GM19438 (cell line): ENCODE data around the gene MSTN.
"Not testable (repeated sequence)": the region's sequence is repeated elsewhere in the genome, so short reads cannot be mapped to it uniquely, and the experiment has no call there.

Experiments
- ATAC-seq: cut with Tn5 transposase; IDR thresholded peaks from one replicate; pipeline ENCODE4 v1.9.1; 2021; ENCODE audit warnings: low read depth; ENCODE audit not compliant: unreplicated experiment

The MSTN gene

DNA sequence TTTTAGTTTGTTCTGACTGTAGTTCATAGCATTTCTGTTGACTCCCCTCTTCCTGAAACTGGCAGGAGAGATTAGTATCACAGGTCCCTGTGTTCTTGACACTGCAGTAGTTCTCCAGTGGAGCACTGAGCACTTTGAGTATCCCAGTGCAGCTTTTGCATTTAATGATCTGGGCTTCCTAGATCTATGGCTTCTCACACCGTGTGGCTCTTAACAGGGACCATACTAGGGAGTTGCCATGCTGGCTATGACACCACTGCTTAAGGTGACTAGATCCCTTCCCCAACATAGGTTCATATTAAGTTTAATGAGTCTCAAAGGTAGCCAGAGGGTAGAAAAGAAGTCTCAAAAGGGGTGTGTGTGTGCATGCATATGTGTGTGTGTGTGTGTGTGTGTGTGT lies 6.2 kb upstream of the MSTN start:
- no peak for ATAC-seq

DNA sequence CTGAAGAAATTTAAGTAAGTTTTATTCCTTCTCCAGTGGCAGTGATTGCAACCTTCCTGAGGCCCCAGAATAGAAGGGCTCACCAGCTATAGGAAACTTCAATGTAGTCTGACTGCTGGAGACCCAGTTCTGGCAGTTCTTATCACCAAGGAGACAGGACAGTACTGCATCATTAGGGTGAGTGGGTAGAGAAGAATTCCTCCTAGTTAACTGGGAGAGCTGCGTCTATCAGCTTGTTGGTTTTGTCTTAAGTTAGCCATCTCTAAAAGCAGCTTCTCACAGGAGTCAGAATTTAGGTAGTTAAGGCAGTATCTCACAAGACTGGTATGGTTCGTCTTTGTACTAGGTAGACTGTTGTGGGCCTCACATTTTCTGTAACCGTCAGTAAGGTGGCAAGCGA lies 3.3 kb upstream of the MSTN start:
- ATAC-seq, result no peak

DNA sequence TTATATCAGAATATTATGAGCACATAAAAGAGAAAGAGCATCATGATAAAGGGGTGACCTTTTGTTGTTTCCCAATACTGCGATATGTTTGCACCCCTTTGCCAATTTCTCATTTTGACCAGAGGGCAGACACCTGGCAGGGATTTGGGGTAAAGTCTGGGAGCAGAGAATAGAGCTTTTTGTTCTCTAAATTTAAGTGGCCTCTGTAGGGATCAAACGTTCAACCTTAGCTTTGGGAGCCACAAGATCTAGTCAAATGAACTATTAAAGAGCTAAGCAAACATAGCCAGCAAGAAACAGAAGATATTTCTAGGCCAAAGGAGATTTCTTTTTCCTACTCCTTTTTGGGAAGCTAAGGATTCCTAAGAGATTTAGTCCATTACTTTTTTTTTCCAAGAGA lies 1.1 kb upstream of the MSTN start:
- ATAC-seq, result no peak

DNA sequence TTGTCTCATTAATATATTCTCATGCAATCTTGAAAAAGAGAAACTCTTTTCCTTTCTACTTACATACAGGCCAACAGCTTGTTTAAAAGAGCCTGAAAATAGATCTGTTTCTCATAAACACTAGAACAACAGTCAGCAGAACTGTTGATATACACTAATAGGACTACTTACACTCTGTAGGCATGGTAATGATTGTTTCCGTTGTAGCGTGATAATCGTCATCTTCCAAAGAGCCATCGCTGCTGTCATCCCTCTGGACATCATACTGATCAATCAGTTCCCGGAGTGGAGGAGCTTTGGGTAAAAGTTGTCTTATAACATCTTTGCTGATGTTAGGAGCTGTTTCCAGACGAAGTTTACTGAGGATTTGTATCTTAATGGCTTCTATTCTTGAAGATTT lies 476 bp downstream of the MSTN start:
- ATAC-seq, result no peak

DNA sequence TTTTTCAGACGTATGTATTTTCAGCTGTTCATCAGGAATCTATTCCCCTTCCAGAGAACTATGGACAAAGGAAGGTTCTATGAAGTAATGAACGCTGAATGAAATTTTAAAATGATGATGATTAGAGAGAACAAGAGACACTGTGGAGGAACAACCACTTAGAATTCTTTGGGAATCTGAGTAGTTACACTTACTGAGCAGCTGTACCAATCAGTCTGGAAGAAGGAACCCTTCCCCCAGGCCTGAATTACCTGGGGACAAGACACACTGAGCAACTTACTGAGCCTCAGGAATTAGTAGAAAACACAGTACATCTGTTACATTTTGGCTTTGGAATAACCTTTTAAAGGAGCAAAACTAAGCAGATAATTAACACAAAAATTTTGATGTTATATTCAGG lies 1.9 kb downstream of the MSTN start:
- ATAC-seq, result no peak

DNA sequence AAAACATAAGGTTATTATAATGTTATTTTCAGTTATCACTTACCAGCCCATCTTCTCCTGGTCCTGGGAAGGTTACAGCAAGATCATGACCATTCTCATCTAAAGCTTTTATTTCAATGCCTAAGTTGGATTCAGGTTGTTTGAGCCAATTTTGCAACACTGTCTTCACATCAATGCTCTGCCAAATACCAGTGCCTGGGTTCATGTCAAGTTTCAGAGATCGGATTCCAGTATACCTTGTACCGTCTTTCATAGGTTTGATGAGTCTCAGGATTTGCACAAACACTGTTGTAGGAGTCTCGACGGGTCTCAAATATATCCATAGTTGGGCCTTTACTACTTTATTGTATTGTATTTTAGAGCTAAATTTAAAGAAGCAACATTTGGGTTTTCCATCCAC lies 2.5 kb downstream of the MSTN start:
- ATAC-seq, result no peak

DNA sequence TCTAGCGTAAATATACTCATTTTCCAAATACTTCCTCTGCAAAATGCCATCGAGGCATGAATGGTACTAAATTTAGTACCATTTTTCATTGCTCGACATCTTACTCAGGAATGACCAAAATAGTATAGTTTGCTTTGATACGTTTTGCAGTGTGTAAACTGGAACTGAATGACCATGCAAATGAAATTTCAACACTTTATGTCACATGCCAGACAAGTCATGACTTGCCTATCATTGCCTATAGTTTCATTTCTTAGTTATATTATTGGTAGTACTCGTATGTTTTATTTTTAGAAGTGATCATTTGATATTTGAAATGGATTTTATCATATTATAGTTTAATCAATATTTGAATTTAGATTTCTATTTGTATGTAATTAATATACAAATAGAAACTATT lies 9.1 kb downstream of the MSTN start:
- ATAC-seq, result no peak

DNA sequence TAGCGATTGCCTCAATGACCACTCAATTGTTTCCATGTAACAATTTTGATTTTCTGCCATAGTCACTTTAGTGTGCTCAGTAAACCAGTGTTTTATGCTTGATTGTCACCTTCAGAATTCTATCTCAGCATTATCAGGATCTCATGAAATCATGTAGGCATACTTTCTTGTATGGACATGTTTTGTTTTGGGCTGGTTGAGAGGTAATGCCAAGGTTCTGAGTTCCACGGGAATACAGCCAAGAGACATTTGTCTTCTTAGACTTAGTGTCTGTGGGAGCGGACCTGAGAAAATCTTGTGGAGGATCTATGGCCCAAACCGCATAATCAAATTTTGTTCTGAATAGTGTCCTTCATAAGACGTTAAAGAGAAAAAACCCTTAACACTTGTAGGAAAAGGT lies 10.2 kb downstream of the MSTN start:
- ATAC-seq, result no peak

DNA sequence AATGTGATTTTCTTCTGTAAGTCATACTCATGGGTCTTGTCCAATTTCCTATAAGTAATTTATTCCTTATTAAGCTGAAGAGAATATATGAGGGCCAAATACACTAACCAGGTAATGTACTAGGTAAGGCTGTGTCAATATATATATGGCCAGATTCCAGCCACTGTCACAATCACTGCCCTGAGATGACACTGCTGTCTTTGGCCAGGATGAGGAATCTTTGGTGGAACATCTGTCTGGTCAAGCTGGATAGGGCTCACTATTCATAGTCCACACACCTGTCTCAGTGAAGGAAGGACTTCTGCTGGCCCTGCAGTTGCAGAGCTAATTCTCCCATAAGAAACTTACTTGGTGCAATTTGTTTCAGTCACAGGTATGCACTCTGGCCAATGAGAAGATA lies 11.3 kb downstream of the MSTN start:
- ATAC-seq, result no peak

DNA sequence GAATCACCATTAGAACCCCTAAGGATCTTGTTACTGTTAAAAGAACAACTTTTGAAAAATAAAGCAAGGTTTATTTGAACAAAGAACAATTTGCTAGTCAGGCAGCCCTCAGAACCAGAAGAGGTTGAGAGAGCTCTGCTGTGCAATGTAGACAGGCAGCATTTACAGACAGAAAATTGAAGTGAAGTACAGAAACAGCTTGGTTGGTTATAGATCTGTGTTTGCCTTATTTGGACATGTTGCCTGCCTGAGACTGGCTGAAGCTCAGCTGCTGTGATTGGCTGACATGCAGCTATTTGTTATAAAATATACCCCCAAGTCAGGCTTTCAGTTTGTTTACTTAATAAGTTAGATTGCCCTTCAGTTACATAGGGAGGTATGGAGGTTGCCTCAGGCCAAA lies 12.5 kb downstream of the MSTN start:
- ATAC-seq, result no peak

DNA sequence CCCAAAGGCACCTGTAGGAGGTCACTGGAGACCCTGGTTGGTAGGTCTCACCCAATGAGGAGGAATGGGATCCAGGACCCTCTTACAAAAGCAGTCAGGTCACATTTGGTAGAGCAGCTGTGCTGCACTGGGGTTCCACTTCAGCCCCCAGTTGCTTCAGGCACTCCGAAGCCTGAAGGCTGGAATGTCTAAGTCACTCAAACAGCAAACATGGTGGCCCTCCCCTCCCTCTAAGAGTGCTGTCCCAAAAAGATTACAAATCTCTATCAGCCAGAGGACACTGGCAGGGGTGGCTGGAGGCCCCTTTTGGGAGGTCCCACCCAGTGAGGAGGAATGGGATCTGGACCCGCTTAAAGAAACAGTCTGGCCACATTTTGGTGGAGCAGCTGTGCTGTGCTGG lies 17.7 kb downstream of the MSTN start:
- ATAC-seq, result no peak

DNA sequence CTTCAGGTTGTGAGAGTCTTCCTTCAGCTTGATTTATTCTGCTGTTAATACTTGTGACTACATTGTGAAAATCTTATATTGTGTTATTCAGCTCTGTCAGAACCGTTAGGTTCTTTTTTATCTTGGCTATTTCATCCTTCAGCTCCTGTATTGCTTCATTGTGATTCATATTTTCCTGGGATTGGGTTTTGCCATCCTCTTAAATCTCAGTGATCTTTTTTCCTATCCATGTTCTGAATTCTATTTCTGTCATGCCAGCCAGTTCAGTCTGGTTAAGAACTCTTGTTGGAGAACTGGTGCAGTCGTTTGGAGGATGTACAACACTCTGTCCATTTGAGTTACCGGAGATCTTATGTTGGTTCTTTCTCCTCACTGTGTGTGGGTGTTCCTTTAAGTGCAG lies 19.1 kb downstream of the MSTN start:
- ATAC-seq, result no peak

DNA sequence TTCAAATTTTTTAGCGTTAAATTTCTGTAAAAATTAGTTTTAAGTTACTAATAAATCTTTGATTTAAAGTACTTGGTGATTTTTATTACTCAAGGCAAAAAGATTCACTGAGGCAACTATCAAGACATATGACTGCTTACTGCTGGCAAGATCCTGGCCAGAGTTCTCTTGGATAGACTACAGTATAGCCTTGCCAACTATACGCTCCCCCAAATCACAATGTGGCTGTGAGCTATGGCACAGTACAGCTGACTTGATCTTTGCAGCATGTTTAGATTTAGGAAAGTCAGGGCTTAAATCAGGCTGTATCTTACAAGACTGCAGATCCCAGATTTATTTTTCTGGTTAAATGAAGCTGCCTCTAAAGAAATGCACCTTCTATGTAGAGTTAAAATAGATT lies 26.5 kb downstream of the MSTN start:
- ATAC-seq, result no peak

DNA sequence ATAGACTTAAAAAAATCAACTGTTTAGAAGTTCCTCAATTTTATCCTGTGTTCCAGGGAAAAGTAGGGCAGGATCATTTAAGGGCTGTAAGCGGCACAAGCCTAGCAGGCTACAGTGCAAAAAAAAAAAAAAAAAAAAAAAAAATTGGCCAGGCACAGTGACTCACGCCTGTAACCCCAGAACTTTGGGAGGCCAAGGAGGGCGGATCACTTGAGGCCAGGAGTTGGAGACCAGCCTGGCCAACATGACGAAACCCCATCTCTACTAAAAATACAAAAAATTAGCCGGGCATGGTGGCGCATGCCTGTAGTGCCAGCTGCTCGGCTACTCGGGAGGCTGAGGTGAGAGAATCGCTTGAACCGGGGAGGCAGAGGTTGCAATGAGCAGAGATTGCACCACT lies 28.1 kb downstream of the MSTN start:
- not testable (repeated sequence) for ATAC-seq

DNA sequence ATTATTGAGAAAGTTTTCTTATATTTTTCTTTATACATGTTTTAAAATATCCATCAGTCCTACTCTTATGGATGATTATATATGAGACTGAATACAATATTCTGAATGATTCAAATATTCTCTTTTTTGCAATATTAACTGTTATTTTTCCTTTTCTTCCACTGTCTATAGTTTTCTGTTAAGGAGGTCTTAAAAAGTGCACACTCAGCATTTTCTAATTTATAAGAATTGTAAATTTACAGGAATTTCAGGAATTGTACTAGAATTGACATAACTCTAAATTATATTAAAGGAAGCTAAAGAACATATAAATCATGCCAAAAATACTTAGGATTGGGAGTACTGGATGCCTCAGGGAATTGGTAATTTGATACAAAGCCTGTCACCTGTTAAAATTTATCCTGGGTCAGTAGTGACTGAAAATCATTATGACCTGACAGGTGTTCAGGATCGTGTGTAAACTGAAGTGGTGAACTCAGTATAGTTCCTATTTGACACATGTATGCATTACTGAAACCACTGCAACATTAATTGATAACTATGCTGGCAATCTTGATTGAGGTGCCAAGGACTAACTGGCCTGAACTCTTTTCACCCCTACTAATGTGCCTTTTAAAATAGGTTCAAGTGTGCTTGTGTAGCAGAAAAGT lies 30.4 kb downstream of the MSTN start:
- no peak for ATAC-seq

DNA sequence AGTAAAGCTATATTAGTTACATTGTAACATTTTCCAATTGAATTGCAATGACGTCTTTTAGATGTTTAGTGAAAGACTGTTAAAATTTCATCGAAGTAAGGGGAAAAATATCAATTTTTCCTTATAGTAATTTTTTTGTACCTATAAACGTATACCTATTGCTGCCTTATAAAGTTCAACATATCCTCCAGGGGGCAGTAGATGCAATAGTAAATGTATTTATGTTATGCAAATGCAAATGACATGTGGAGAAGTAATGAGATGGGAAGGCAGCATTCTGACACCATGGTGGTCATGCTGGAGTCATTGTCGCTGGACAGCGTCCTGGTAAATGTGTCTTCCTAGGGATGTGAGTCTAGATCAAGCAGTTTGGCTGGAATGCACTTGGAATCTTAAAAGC lies 38.7 kb downstream of the MSTN start:
- ATAC-seq, result no peak

DNA sequence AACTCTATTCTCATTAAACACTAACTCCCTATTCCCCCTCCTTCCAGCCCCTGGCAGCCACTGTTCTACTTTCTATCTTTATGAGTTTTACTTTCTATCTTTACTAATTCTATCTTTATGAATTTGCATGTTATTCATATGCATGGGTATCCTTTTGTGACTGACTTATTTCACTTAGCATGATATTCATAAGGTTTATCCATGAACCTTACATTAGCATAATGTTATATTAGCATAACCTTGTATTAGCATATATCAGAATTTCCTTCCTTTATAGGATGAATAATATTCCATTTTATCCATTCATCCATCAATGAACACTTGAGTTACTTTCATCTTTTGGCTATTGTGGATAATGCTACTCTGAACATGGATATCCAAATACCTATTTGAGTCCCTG lies 41.8 kb downstream of the MSTN start:
- no peak for ATAC-seq

DNA sequence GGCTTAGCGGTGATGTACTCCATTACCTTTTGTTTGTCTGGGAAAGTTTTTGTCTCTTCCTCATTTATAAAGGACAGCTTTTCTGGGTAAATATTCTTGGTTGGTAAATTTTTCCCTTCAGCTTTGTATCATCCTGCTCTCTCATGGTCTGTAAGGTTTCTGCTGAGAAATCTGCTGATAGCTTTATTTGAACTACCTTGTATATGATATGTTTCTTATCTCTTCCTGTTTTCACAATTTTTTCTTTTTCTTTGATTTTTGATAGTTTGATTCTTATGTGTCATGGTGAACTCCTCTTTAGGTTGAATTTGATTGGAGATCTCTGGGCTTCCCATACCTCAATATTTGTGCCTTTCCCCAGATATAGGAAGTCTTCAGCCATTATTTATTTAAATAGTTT lies 44.7 kb downstream of the MSTN start:
- no peak for ATAC-seq

DNA sequence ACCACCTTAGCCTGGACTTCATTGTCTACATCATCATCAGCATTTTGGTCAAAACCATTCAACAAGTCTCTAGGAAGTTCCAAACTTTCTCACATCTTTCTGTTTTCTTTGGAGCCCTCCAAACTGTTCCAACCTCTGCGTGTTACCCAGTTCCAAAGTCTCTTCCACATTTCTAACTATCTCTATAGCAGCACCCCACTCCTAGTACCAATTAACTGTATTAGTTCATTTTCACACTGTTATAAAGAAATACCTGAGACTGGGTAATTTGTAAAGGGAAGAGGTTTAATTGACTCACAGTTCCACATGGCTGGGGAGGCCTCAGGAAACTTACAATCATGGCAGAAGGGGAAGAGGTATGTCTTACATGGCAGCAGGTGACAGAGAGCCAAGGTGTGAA lies 46.6 kb downstream of the MSTN start:
- ATAC-seq, result not testable (repeated sequence)
